ENCODE data around the gene MAP3K9.

The MAP3K9 gene

DNA sequence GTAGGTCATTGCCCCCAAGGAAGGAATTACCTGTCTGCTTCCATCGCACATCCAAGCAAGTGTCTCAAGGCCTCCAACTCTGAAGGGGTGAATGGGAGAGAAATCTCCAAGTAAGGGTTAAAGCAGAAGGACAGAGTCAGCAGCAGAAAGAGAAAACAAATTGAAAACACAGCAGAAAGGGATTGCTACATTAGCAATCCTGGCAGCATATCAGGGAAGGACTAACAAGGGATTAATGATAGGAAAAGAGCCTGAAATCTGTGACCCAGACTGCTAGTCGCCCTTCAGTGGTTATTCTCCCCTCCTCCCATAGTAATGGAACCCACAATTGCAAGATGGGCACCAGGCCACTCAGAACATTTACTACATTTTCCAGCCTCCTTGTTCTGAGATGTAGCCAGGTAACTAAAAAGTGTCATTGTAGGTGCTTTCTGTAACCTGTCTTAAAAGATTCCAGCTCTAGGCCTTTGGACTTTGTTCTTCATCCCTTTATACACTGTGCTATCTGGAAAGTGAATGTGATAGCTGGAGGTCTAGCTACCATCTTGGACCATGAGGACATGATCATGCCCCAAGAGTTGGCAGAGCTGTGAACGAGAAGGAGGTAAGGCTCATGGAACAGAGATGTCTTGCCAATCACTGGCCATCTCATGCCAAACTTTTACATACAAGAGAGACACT lies 36.0 kb downstream of the MAP3K9 start:
- Histone ChIP-seq H3F3A (ENCODE audit: low read depth) (no peaks in the 10 kb centered on the region), H3K4me1 (ENCODE audit: insufficient read depth, low read length, poor library complexity, severe bottlenecking) (no peaks in the 10 kb centered on the region), H4K20me1 (ENCODE audit: insufficient read depth, low read length, poor library complexity, severe bottlenecking) (no peaks in the 10 kb centered on the region), H3K9me3 (ENCODE audit: insufficient read depth, low read depth, low read length) (no peaks in the 10 kb centered on the region), H3K4me2 (ENCODE audit: low read depth, low read length, poor library complexity, severe bottlenecking) (no peak overlapping the region), H3K9me2 (replicated peaks; ENCODE audit: low read depth, low read length) (no peaks in the 10 kb centered on the region), H3K4me3 (ENCODE audit: low read length, poor library complexity, severe bottlenecking) (no peak overlapping the region), H3K79me2 (ENCODE audit: insufficient read depth, low read length) (no peaks in the 10 kb centered on the region), H3K27me3 (ENCODE audit: insufficient read depth, low read length, poor library complexity, severe bottlenecking) (peaks cover under 1% of the 10 kb centered on the region), H2AFZ (ENCODE audit: low read length) (no peak overlapping the region), H3K9ac (ENCODE audit: low read depth, low read length, poor library complexity, severe bottlenecking) (no peak overlapping the region), H3K36me3 (ENCODE audit: insufficient read depth, low read length) (no peaks in the 10 kb centered on the region)
- TF ChIP-seq, protein P1, sequence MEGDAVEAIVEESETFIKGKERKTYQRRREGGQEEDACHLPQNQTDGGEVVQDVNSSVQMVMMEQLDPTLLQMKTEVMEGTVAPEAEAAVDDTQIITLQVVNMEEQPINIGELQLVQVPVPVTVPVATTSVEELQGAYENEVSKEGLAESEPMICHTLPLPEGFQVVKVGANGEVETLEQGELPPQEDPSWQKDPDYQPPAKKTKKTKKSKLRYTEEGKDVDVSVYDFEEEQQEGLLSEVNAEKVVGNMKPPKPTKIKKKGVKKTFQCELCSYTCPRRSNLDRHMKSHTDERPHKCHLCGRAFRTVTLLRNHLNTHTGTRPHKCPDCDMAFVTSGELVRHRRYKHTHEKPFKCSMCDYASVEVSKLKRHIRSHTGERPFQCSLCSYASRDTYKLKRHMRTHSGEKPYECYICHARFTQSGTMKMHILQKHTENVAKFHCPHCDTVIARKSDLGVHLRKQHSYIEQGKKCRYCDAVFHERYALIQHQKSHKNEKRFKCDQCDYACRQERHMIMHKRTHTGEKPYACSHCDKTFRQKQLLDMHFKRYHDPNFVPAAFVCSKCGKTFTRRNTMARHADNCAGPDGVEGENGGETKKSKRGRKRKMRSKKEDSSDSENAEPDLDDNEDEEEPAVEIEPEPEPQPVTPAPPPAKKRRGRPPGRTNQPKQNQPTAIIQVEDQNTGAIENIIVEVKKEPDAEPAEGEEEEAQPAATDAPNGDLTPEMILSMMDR (conservative IDR thresholded peaks at IDR 0.05; ENCODE audit: low read length): no peak
- no peak for TF ChIP-seq EZH2phosphoT487 (IDR thresholded peaks at IDR 0.05; ENCODE audit: borderline replicate concordance)

DNA sequence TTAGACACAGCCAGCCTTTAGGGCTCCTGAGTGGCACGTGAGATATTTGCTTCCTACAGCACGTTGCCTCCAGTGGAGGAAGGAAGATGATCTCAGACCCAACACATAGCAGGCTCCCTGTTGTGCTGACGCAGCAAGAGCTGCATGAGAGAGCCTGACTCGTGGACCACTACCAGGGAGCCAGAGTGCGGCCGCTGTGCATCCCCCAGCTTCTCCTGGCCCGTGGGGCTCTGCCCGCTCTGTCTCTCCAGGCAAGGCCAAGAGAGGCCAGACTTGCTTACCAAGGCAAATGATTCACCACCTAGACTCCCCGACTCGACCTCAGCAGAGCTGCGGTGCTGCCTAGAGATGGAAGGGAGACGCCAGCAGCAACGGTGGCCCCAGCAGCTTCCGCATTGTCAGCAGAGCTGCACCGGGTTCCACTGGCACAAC lies 37.5 kb downstream of the MAP3K9 start:
- no peaks in the 10 kb centered on the region for H3K36me3 ChIP-seq (ENCODE audit: insufficient read depth, low read length)
- H3K4me1 ChIP-seq (ENCODE audit: insufficient read depth, low read length, poor library complexity, severe bottlenecking): no peaks in the 10 kb centered on the region
- no peaks in the 10 kb centered on the region for H3K9me2 ChIP-seq (replicated peaks; ENCODE audit: low read depth, low read length)
- H3K79me2 ChIP-seq (ENCODE audit: insufficient read depth, low read length): no peaks in the 10 kb centered on the region
- no peaks in the 10 kb centered on the region for H4K20me1 ChIP-seq (ENCODE audit: insufficient read depth, low read length, poor library complexity, severe bottlenecking)
- TF ChIP-seq EZH2phosphoT487 (IDR thresholded peaks at IDR 0.05; ENCODE audit: borderline replicate concordance): no peak
- TF ChIP-seq, protein P1 (conservative IDR thresholded peaks at IDR 0.05; ENCODE audit: low read length): no peak
- H3K9ac ChIP-seq (ENCODE audit: low read depth, low read length, poor library complexity, severe bottlenecking): no peak overlapping the region
- no peak overlapping the region for H3K4me3 ChIP-seq (ENCODE audit: low read length, poor library complexity, severe bottlenecking)
- H2AFZ ChIP-seq (ENCODE audit: low read length): no peak overlapping the region
- no peak overlapping the region for H3K4me2 ChIP-seq (ENCODE audit: low read depth, low read length, poor library complexity, severe bottlenecking)
- H3K9me3 ChIP-seq (ENCODE audit: insufficient read depth, low read depth, low read length): no peaks in the 10 kb centered on the region
- no peaks in the 10 kb centered on the region for H3K27me3 ChIP-seq (ENCODE audit: insufficient read depth, low read length, poor library complexity, severe bottlenecking)
- no peaks in the 10 kb centered on the region for H3F3A ChIP-seq (ENCODE audit: low read depth)

DNA sequence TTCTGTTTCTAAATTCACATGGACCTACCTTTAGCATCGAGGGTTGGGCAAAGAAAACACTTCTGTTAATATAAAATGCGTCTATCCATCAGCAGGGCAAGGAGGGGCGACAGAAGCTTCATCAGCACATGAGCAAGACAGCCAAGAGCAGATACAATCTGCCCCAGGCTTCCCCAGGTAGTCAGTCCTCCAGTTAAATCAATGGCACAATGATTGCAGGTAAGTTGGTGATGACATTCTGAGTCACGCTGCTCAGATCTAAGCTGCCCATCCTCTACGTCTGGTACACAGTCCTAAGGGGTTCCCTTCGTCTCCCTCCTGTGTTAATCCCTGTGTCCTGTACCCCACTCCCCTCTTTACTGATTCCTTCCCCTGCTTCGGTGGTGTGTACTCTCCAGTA lies 38.8 kb downstream of the MAP3K9 start:
- Histone ChIP-seq H2AFZ (ENCODE audit: low read length) (no peak overlapping the region), H3K4me3 (ENCODE audit: low read length, poor library complexity, severe bottlenecking) (no peak overlapping the region), H3F3A (ENCODE audit: low read depth) (no peaks in the 10 kb centered on the region), H3K9ac (ENCODE audit: low read depth, low read length, poor library complexity, severe bottlenecking) (no peak overlapping the region), H3K36me3 (ENCODE audit: insufficient read depth, low read length) (no peaks in the 10 kb centered on the region), H3K9me3 (ENCODE audit: insufficient read depth, low read depth, low read length) (no peaks in the 10 kb centered on the region), H4K20me1 (ENCODE audit: insufficient read depth, low read length, poor library complexity, severe bottlenecking) (no peaks in the 10 kb centered on the region), H3K79me2 (ENCODE audit: insufficient read depth, low read length) (no peaks in the 10 kb centered on the region), H3K4me1 (ENCODE audit: insufficient read depth, low read length, poor library complexity, severe bottlenecking) (no peaks in the 10 kb centered on the region), H3K27me3 (ENCODE audit: insufficient read depth, low read length, poor library complexity, severe bottlenecking) (no peaks in the 10 kb centered on the region), H3K9me2 (replicated peaks; ENCODE audit: low read depth, low read length) (no peaks in the 10 kb centered on the region), H3K4me2 (ENCODE audit: low read depth, low read length, poor library complexity, severe bottlenecking) (no peak overlapping the region)
- no peak for TF ChIP-seq EZH2phosphoT487 (IDR thresholded peaks at IDR 0.05; ENCODE audit: borderline replicate concordance)
- TF ChIP-seq, protein P1 (conservative IDR thresholded peaks at IDR 0.05; ENCODE audit: low read length): no peak

All from Loucy (cell line).